D721Med (cell line): ENCODE data around the gene RPS6KA4.

ENCODE experiments used
- DNase-seq: peaks from one replicate; pipeline ENCODE4 v3.0.0; 2011; ENCODE audit warnings: low spot score; ENCODE audit not compliant: insufficient read length
- FAIRE-seq: peaks from 2 replicates; lab custom pipeline; 2011; peaks lifted over from hg19 to GRCh38; lab: Jason Lieb, UNC
- TF ChIP-seq, protein P1 (sequence below): IDR thresholded peaks from 2 replicates; pipeline ENCODE4 v1.5.1; 2012; ENCODE audit warnings: mild to moderate bottlenecking, control low read depth; ENCODE audit not compliant: insufficient read depth; ENCODE audit errors: missing control alignments

RPS6KA4 gene

DNA sequence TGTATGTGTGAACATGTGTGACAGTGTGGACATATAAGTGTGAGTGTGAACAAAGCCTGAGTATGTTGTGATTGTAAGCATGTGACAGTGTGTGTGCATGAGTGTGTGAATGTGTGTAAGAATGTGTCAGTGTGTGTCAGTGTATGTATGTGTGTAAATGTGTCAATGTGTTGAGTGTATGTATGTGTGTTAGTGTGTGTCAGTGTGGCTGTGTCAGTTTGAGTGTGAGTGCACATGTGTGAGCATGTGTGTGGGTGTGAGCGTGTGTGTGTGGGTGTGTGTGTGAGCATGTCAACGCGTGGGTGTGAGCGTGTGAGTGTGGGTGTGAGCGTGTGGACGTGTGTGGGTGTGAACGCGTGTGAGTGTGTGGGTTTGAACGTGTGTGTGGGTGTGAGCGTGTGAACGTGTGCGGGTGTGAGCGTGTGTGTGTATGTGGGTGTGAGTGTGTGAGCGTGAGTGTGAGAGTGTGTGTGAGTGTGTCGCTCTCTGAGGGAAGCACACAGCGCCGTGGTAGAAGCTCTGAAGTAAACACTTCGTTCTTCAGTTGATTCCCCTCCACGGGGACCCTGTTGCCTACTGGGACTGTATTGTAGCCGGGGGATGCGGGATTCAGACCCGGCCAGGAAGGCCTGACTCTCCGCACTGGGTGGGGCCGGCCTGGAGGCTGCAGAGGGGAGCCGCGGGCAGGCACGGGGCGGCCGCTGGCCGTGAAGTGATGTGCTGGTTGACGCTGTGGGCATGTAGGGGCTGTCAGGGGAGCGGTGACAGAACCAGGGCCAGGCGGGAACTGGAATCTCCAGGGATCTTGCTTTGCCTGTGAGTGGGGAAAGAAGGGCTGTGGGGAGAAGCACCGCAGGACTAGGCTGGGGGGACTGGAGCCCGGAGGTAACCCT lies 21.1 kb downstream of the RPS6KA4 start:
- no peak for DNase-seq
- TF ChIP-seq, protein P1, sequence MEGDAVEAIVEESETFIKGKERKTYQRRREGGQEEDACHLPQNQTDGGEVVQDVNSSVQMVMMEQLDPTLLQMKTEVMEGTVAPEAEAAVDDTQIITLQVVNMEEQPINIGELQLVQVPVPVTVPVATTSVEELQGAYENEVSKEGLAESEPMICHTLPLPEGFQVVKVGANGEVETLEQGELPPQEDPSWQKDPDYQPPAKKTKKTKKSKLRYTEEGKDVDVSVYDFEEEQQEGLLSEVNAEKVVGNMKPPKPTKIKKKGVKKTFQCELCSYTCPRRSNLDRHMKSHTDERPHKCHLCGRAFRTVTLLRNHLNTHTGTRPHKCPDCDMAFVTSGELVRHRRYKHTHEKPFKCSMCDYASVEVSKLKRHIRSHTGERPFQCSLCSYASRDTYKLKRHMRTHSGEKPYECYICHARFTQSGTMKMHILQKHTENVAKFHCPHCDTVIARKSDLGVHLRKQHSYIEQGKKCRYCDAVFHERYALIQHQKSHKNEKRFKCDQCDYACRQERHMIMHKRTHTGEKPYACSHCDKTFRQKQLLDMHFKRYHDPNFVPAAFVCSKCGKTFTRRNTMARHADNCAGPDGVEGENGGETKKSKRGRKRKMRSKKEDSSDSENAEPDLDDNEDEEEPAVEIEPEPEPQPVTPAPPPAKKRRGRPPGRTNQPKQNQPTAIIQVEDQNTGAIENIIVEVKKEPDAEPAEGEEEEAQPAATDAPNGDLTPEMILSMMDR = no peak
- no peak for FAIRE-seq

DNA sequence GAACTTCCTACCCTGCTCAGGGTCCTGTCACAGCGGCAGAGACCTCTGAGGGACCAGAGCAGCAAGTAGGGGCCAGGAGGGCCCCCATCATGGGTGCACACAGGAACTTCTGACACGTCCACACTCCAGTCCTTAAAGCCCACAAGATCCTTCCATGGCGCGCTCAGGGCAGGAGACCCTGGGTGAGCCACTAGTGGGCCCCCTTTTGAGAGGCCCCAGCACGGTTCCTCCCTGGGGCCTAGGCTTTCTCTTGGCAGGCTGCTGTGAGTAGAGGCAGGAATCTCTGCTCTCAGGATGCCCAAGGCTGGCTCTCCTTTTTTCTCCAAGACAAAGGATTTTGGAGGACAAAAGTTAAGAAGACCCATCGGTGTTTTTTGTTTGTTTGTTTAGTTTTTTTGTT lies 22.4 kb downstream of the RPS6KA4 start:
- no peak for FAIRE-seq
- DNase-seq = no peak
- TF ChIP-seq, protein P1 = no peak

DNA sequence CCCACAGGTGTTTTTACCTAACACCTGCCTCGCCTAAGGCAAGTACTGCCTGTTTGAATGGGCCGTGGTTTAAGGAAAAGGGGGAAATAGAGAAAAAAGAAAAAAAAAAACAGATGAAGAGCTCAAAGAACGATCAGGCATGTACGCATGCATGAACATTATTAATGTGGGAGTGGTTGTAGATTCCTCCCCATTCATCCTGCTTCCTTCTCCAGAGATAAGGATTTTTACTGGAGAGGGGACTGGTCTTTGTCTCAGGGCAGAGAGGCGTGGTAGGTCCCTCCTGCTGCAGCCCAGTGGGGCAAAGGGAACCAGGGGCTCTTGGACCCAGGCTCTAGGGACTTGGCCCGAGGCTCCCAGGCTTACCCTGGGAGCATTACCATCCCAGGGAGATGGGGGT lies 23.1 kb downstream of the RPS6KA4 start:
- DNase-seq (no peak), FAIRE-seq (no peak)
- TF ChIP-seq, protein P1 = no peak

DNA sequence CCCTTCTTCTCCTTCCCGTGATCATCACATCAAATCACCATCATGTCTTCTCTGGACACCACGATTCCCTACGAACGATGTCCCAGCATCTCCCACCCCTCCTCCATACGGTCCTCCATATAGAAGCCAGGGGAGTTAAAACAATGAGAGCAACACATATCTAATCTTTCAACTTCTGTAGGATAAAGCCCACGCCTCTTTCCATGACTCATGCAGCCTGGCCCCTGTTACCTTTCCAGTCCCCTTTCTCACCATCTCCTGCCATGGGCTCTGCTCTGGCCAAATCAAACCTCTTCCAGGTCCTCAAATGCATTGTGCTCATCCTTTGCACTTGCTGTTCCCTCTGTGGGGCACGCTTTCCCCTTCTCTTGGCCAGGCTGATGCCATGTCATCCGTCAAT lies 23.6 kb downstream of the RPS6KA4 start:
- no peak for FAIRE-seq
- no peak for DNase-seq
- TF ChIP-seq, protein P1 = no peak

DNA sequence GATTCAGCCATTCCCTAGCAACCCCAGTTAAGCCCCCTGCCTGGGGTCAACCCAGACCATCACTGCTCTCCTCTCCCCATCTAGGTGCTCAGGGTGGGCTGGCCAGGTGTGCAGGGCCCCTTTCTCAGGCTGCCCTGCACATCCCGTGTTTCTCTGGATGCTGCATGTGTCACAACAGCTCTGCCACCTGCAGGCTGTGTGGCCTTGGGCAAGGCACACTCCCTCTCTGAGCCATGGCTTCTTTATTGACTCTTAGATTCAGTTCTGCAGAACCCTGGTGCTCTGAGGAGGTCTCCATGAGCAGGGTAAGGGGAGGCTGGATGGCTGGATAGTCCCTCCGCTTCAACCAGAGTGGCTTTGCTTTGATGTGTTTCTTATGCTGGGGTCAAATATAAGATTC lies 24.6 kb downstream of the RPS6KA4 start:
- TF ChIP-seq, protein P1 = no peak
- DNase-seq (no peak), FAIRE-seq (no peak)

DNA sequence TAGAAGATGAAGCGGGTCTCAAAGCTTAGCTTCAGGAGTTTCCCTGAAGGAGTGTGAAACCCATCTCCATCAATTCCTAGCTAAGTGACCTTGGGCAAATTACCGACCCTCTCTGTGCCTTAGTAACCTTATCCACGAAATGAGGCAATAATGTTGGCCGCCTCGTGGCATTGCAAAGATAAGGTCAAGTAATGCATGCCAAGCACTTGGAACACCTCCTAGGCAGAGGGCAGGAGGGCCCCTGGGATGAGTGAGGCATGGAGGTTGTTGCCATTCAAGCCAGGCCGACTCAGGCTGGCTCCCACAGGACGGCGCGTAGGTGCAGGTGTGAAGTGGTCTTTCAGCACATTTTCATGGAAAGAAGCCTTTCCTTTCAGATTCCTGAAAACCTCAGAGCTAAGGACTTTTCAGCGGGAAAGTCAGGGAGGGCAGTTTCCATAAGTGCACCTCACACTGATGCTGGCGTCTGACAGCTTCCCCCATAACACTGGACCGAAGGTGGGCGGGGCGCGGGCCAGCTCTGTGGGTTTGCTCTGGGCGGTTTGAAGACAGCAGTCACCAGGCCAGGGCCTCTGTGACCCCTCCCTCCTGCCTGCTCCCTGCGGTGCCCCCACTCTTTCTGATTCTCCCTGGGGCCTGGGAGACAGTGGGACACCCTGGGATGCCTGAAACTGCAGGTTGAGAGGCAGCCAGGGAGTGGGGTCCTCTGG lies 25.2 kb downstream of the RPS6KA4 start:
- TF ChIP-seq, protein P1 = no peak
- FAIRE-seq = no peak
- no peak for DNase-seq
